HepG2 (cell line): Measurements from ENCODE around the gene ZBTB20. TPM values are rescaled to one million over a fixed set of nuclear protein-coding genes. Genes with fewer than 3 reads are reported as not detected.

Experiments used
- ATAC-seq: fragments of 200-7000 bp; cut with Tn5 transposase; 3 replicates; pipeline ENCODE4 v1.9.1; 2020; ENCODE audit warnings: mild to moderate bottlenecking, moderate library complexity
- BruUV-seq: library from RNA; stranded (reverse); fragments of 400-500 nt; replicated peaks from 2 replicates; lab custom pipeline; 2021; lab: Mats Ljungman, UMichigan
- CTCF ChIA-PET: fragments of 300-600 bp; formaldehyde crosslinking; extraction: SDS; loops from one replicate; lab custom pipeline; 2021; ENCODE audit warnings: low total read pairs, inconsistent platforms, low intra/inter-chr PET ratio; lab: Yijun Ruan, JAX
- POLR2A ChIA-PET: fragments of 350-600 bp; sonication (Branson Sonifier 250); formaldehyde crosslinking; loops from one replicate; lab custom pipeline; 2020; ENCODE audit warnings: antibody characterized with exemption, inconsistent platforms; lab: Yijun Ruan, JAX
- DNase-seq: peaks from one replicate; pipeline ENCODE4 v3.0.0-alpha.2; 2015; ENCODE audit warnings: low spot score
- FAIRE-seq: peaks from 3 replicates; lab custom pipeline; 2011; peaks lifted over from hg19 to GRCh38; lab: Jason Lieb, UNC
- H2AFZ ChIP-seq: one replicate; pipeline ENCODE4 v1.6.1; 2011; ENCODE audit warnings: low read length, inconsistent platforms
- H3K27ac ChIP-seq: fragments of 300-600 bp; 3 replicates; pipeline ENCODE4 v1.8.0; 2011; ENCODE audit warnings: mixed run types, mild to moderate bottlenecking, mixed read lengths, low read length, inconsistent platforms; ENCODE audit not compliant: insufficient read depth; ENCODE audit errors: extremely low read length
- H3K27me3 ChIP-seq, 2 experiments: fragments of 200-600 bp in 1 of 2; 2 replicates in 1 of 2; 3 replicates in 1 of 2; pipeline versions ENCODE4 v1.6.0 to v1.8.0; 2011; ENCODE audit warnings: low read length in 2 of 2, mild to moderate bottlenecking in 2 of 2, moderate library complexity in 2 of 2, inconsistent platforms in 1 of 2; ENCODE audit not compliant: insufficient read depth in 2 of 2, control insufficient read depth in 1 of 2
- H3K36me3 ChIP-seq, 2 experiments: fragments of 200-600 bp in 1 of 2; replicated peaks in 1 of 2; 2 replicates in 1 of 2; 3 replicates in 1 of 2; pipeline versions ENCODE4 v1.5.1 to v1.8.0; 2011; ENCODE audit warnings: low read length in 2 of 2, inconsistent platforms in 1 of 2; ENCODE audit not compliant: insufficient read depth in 2 of 2, control insufficient read depth in 1 of 2
- H3K4me1 ChIP-seq: 2 replicates; pipeline ENCODE4 v1.5.1; 2012; ENCODE audit warnings: low read length, inconsistent platforms; ENCODE audit not compliant: insufficient read depth
- H3K4me2 ChIP-seq: 2 replicates; pipeline ENCODE4 v1.6.0; 2011; ENCODE audit warnings: low read depth, low read length, inconsistent platforms
- H3K4me3 ChIP-seq, 3 experiments: fragments of 200-600 bp in 1 of 3; sonication (generic), shearing (Covaris generic) in 1 of 3; replicated peaks in 1 of 3; 2 replicates each; pipeline ENCODE4 v1.5.1; 2011 to 2016; ENCODE audit warnings: low read length in 3 of 3, inconsistent platforms in 2 of 3, low read depth in 2 of 3, mild to moderate bottlenecking in 2 of 3, control low read depth in 1 of 3, mixed read lengths in 1 of 3; ENCODE audit not compliant: insufficient read depth in 1 of 3
- H3K79me2 ChIP-seq: one replicate; pipeline ENCODE4 v1.6.1; 2011; ENCODE audit warnings: low read length, inconsistent platforms; ENCODE audit not compliant: insufficient read depth
- H3K9ac ChIP-seq: 2 replicates; pipeline ENCODE4 v1.6.0; 2011; ENCODE audit warnings: mild to moderate bottlenecking, low read depth, low read length, inconsistent platforms; ENCODE audit not compliant: insufficient read depth
- H3K9me3 ChIP-seq: 2 replicates; pipeline ENCODE4 v1.5.1; 2012; ENCODE audit warnings: mild to moderate bottlenecking, low read length
- H4K20me1 ChIP-seq: 2 replicates; pipeline ENCODE4 v1.6.0; 2011; ENCODE audit warnings: inconsistent platforms, mild to moderate bottlenecking, low read length, moderate library complexity; ENCODE audit not compliant: insufficient read depth
- HMG20A ChIP-seq: IDR thresholded peaks from 2 replicates; pipeline ENCODE4 v1.6.1; 2016; ENCODE audit warnings: borderline replicate concordance
- SMYD3 ChIP-seq: sonication (generic); formaldehyde crosslinking; IDR thresholded peaks from 2 replicates; pipeline ENCODE4 v1.8.1; 2023; ENCODE audit warnings: mild to moderate bottlenecking, missing genetic modification reagents
- ZNF124 ChIP-seq: sonication (generic); formaldehyde crosslinking; IDR thresholded peaks from 2 replicates; pipeline ENCODE4 v1.4.0; 2020; ENCODE audit warnings: missing genetic modification reagents
- ZNF33B ChIP-seq: sonication (generic); formaldehyde crosslinking; IDR thresholded peaks from 2 replicates; pipeline ENCODE4 v1.5.1; 2020; ENCODE audit warnings: mild to moderate bottlenecking, missing genetic modification reagents
- WGBS: methylation state at CpG from one replicate; pipeline ENCODE4 v1.1.6; 2017; ENCODE audit warnings: low lambda C conversion rate; 5-methylcytosine and 5-hydroxymethylcytosine counted together
- in situ Hi-C: cut with HindIII; loops from 2 replicates; pipeline ENCODE4 v1.10.0; 2017; ENCODE audit warnings: low pct_unique_long_range_greater_than_20kb; ENCODE audit not compliant: extremely low pct_ligation_motif_present
- intact Hi-C: fragments of 100-400 bp; cut with micrococcal nuclease; formaldehyde crosslinking; loops from one replicate; pipeline ENCODE4 v1.10.0; 2022; ENCODE audit not compliant: unreplicated experiment
- polyA plus RNA-seq, 8 experiments: library from polyadenylated mRNA; depleted of rRNA in 3 of 8; stranded (reverse) in 7 of 8; unstranded in 1 of 8; fragments of >200 nt; fragmentation: Illumina TruSeq in 4 of 8; extraction: Trizol in 4 of 8; gene quantifications; 2 replicates each; pipeline versions ENCODE4 v1.2.1 to v1.2.3, GENCODE V29; 2011 to 2016; ENCODE audit warnings: low read depth in 4 of 8, missing spikeins in 1 of 8, mixed read lengths in 1 of 8; ENCODE audit not compliant: insufficient read depth in 1 of 8
- total RNA-seq, 5 experiments: library from RNA; depleted of rRNA; stranded (reverse); fragments of >200 nt; fragmentation: Illumina TruSeq; extraction: Trizol; gene quantifications; 2 replicates each; pipeline ENCODE4 v1.2.3, GENCODE V29; 2016; ENCODE audit warnings: low read depth in 1 of 5
- TF ChIP-seq, protein P1 (sequence below): sonication (generic); formaldehyde crosslinking; IDR thresholded peaks from 2 replicates; pipeline ENCODE4 v1.8.0; 2022; ENCODE audit warnings: mild to moderate bottlenecking, missing genetic modification reagents, moderate library complexity
- TF ChIP-seq, protein P2 (sequence below): sonication (generic); formaldehyde crosslinking; conservative IDR thresholded peaks from 2 replicates; pipeline ENCODE4 v1.4.0; 2020; ENCODE audit warnings: mild to moderate bottlenecking, missing genetic modification reagents, moderate library complexity

Gene ZBTB20
- total and polyA plus RNA-seq, 2 of the 13 experiments (the other 11 are each of a cell fraction or from before 2014, with no cell fraction given): 1.9 to 8.8 TPM

- in situ Hi-C loops (no loop called here), intact Hi-C loops (no loop called here)
- CTCF ChIA-PET: no interaction called here
- Histone ChIP-seq H3K9ac (no peak overlapping the region), H3K79me2 (no peaks in the 10 kb centered on the region), H2AFZ (no peak overlapping the region), H3K36me3 (no peaks in the 10 kb centered on the region), H3K4me2 (no peak overlapping the region), H3K4me3 (no peak overlapping the region), H3K9me3 (no peaks in the 10 kb centered on the region), H3K4me1 (no peaks in the 10 kb centered on the region), H4K20me1 (no peaks in the 10 kb centered on the region), H3K27ac (no peak overlapping the region), H3K27me3 (no peaks in the 10 kb centered on the region)
- no peak for ATAC-seq
- no peak for FAIRE-seq
- POLR2A ChIA-PET: no interaction called here
- no TSS peak for BruUV-seq
- no peak for DNase-seq
- TF ChIP-seq ZNF124 (CRISPR knock-in tag) (no peak), ZNF33B (no peak), SMYD3 (CRISPR knock-in tag) (no peak), HMG20A (CRISPR knock-in tag) (no peak)
- TF ChIP-seq, protein P1, sequence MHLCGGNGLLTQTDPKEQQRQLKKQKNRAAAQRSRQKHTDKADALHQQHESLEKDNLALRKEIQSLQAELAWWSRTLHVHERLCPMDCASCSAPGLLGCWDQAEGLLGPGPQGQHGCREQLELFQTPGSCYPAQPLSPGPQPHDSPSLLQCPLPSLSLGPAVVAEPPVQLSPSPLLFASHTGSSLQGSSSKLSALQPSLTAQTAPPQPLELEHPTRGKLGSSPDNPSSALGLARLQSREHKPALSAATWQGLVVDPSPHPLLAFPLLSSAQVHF: no peak
- TF ChIP-seq, protein P2, sequence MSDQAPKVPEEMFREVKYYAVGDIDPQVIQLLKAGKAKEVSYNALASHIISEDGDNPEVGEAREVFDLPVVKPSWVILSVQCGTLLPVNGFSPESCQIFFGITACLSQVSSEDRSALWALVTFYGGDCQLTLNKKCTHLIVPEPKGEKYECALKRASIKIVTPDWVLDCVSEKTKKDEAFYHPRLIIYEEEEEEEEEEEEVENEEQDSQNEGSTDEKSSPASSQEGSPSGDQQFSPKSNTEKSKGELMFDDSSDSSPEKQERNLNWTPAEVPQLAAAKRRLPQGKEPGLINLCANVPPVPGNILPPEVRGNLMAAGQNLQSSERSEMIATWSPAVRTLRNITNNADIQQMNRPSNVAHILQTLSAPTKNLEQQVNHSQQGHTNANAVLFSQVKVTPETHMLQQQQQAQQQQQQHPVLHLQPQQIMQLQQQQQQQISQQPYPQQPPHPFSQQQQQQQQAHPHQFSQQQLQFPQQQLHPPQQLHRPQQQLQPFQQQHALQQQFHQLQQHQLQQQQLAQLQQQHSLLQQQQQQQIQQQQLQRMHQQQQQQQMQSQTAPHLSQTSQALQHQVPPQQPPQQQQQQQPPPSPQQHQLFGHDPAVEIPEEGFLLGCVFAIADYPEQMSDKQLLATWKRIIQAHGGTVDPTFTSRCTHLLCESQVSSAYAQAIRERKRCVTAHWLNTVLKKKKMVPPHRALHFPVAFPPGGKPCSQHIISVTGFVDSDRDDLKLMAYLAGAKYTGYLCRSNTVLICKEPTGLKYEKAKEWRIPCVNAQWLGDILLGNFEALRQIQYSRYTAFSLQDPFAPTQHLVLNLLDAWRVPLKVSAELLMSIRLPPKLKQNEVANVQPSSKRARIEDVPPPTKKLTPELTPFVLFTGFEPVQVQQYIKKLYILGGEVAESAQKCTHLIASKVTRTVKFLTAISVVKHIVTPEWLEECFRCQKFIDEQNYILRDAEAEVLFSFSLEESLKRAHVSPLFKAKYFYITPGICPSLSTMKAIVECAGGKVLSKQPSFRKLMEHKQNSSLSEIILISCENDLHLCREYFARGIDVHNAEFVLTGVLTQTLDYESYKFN (CRISPR knock-in tag): no peak
- WGBS: 8% methylated on average over 2 of the region's 2 CpGs
Observed at GRCh38 chr3:115018694-115019093, 128.4 kb downstream of the ZBTB20 start.
